Thyroid gland (tissue), 4 donors: ENCODE measurements around the gene RAB44.

Experiments
- CTCF ChIP-seq, 6 experiments: fragments of 200-600 bp in 3 of 6; fragments of 450-650 bp in 3 of 6; sonication (generic) in 3 of 6; IDR thresholded peaks; one replicate each; pipeline ENCODE4 v1.5.1; 2016 to 2019; ENCODE audit warnings: antibody characterized with exemption in 6 of 6, mild to moderate bottlenecking in 2 of 6, inconsistent platforms in 1 of 6, moderate library complexity in 1 of 6
- POLR2A ChIP-seq, 2 donors: fragments of 450-650 bp; IDR thresholded peaks; one replicate each; pipeline ENCODE4 v1.6.1; 2017; ENCODE audit warnings: antibody characterized with exemption in 2 of 2, mild to moderate bottlenecking in 2 of 2, moderate library complexity in 1 of 2

- TF ChIP-seq POLR2A (IDR thresholded peaks at IDR 0.05) (no peak), CTCF (IDR thresholded peaks at IDR 0.05) (no peak)
Observed at GRCh38 chr6:36684447-36684812, 13.2 kb upstream of the RAB44 start.
